ENCODE results near the gene GPR78.
A peak's percentile ranks its signal among the peaks of the same experiment; 100 is the strongest.

The GPR78 gene

DNA sequence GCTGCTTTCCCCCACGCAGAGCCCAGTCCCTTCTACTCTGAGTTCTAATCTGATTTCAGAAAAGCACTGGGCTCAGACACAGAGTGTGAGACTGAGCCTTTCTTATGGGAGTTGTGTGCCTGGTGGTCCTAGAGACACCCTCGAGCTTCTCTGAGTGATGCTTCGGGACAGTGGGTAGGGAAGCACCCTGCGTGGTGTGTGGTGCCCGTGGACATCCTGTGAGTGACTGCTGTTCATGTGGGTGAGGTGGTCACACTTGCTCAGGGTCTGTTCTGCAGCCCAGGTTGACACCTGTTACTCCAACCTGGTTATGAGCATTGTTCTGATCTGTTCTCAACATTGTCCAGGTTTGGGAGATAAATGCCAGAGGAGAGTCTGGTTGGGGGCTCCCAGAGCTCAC is 6.1 kb downstream of the GPR78 start:
- H3K27me3 ChIP-seq (replicated peaks; ENCODE audit: control insufficient read depth, insufficient read depth, low read length): no peaks in the 10 kb centered on the region; the same call in none of the 2 replicates
- DNase-seq (ENCODE audit: extremely low read depth, insufficient read length): no peak
- no peak overlapping the region for H3K4me3 ChIP-seq (replicated peaks; ENCODE audit: low read depth, low read length)
- TF ChIP-seq, protein P1, sequence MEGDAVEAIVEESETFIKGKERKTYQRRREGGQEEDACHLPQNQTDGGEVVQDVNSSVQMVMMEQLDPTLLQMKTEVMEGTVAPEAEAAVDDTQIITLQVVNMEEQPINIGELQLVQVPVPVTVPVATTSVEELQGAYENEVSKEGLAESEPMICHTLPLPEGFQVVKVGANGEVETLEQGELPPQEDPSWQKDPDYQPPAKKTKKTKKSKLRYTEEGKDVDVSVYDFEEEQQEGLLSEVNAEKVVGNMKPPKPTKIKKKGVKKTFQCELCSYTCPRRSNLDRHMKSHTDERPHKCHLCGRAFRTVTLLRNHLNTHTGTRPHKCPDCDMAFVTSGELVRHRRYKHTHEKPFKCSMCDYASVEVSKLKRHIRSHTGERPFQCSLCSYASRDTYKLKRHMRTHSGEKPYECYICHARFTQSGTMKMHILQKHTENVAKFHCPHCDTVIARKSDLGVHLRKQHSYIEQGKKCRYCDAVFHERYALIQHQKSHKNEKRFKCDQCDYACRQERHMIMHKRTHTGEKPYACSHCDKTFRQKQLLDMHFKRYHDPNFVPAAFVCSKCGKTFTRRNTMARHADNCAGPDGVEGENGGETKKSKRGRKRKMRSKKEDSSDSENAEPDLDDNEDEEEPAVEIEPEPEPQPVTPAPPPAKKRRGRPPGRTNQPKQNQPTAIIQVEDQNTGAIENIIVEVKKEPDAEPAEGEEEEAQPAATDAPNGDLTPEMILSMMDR (IDR thresholded peaks at IDR 0.05; ENCODE audit: insufficient read depth, low read length, poor library complexity, severe bottlenecking): no peak
- H3K36me3 ChIP-seq (ENCODE audit: control insufficient read depth, insufficient read depth, low read length): no peaks in the 10 kb centered on the region

DNA sequence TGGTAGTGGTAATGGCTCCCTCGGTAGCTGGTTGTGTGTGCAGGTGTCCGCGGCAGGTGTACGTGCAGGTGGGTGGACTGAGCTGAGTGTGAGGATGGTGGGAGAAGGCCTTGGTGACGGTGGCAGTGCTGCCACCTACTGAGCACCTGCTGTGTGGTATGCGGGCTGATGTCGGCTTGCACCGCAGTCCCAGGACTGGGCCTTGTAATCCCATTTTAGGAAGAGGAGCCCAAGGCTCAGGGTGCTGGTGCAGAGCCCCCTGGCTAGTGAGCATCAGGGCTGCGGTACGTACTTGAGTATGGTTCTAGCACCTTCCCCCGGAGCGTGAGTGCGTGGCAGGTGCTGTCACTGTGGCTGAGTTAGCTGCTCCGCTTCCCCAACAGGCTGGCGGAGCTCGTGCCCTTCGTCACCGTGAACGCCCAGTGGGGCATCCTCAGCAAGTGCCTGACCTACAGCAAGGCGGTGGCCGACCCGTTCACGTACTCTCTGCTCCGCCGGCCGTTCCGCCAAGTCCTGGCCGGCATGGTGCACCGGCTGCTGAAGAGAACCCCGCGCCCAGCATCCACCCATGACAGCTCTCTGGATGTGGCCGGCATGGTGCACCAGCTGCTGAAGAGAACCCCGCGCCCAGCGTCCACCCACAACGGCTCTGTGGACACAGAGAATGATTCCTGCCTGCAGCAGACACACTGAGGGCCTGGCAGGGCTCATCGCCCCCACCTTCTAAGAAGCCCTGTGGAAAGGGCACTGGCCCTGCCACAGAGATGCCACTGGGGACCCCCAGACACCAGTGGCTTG is 6.7 kb downstream of the GPR78 start:
- DNase-seq (ENCODE audit: extremely low read depth, insufficient read length): no peak
- Histone ChIP-seq H3K4me3 (replicated peaks; ENCODE audit: low read depth, low read length) (no peak overlapping the region), H3K27me3 (replicated peaks; ENCODE audit: control insufficient read depth, insufficient read depth, low read length) (no peaks in the 10 kb centered on the region; the same call in none of the 2 replicates), H3K36me3 (ENCODE audit: control insufficient read depth, insufficient read depth, low read length) (no peaks in the 10 kb centered on the region)
- TF ChIP-seq, protein P1 (IDR thresholded peaks at IDR 0.05; ENCODE audit: insufficient read depth, low read length, poor library complexity, severe bottlenecking): peak; percentile 52

- TF ChIP-seq, protein P1 (IDR thresholded peaks at IDR 0.05; ENCODE audit: insufficient read depth, low read length, poor library complexity, severe bottlenecking): no peak
- Histone ChIP-seq H3K27me3 (replicated peaks; ENCODE audit: control insufficient read depth, insufficient read depth, low read length) (peaks cover 1% of the 10 kb centered on the region), H3K36me3 (ENCODE audit: control insufficient read depth, insufficient read depth, low read length) (no peaks in the 10 kb centered on the region), H3K4me3 (replicated peaks; ENCODE audit: low read depth, low read length) (no peak overlapping the region)
- no peak for DNase-seq (ENCODE audit: extremely low read depth, insufficient read length)
Observed at GRCh38 chr4:8587469-8588195, 7.4 kb downstream of the GPR78 start.

DNA sequence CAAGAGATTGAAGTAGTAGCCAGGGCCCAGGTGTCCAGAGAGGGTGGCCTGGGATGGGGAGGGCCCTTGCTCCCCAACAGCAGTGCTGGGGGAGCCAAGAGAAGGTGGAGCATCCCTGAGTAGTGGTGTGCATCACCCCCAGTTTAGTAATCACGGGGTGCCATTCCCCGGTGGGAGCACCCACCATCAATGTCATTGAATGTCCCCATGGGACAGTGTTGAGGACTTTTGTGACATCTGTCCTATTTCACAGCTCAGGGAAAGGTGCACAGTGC is 7.9 kb downstream of the GPR78 start:
- no peak for DNase-seq (ENCODE audit: extremely low read depth, insufficient read length)
- Histone ChIP-seq H3K4me3 (replicated peaks; ENCODE audit: low read depth, low read length) (no peak overlapping the region), H3K27me3 (replicated peaks; ENCODE audit: control insufficient read depth, insufficient read depth, low read length) (peaks cover 1% of the 10 kb centered on the region), H3K36me3 (ENCODE audit: control insufficient read depth, insufficient read depth, low read length) (no peaks in the 10 kb centered on the region)
- TF ChIP-seq, protein P1 (IDR thresholded peaks at IDR 0.05; ENCODE audit: insufficient read depth, low read length, poor library complexity, severe bottlenecking): no peak

DNA sequence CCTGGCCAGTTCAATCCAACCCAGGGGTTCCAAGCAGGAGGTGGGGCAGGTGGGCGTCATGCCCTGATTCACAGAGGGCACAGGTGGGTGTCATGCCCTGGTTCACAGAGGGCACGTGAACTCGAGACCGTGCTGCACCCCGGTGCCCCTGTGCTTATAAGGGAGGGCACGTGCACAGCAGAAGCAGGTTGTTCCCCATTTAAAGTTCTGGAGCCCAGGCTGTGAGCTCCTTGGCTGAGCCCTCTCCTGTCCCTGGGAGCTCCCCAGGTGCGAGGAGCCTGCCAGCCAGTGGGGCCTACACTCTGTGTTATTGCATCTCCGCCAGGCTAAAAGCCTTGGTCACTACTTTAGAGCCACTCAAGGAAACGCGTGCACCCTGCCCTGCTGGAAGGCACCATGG is 9.1 kb downstream of the GPR78 start:
- TF ChIP-seq, protein P1 (IDR thresholded peaks at IDR 0.05; ENCODE audit: insufficient read depth, low read length, poor library complexity, severe bottlenecking): no peak
- DNase-seq (ENCODE audit: extremely low read depth, insufficient read length): no peak
- no peaks in the 10 kb centered on the region for H3K36me3 ChIP-seq (ENCODE audit: control insufficient read depth, insufficient read depth, low read length)
- no peak overlapping the region for H3K4me3 ChIP-seq (replicated peaks; ENCODE audit: low read depth, low read length)
- peaks cover 4% of the 10 kb centered on the region for H3K27me3 ChIP-seq (replicated peaks; ENCODE audit: control insufficient read depth, insufficient read depth, low read length)

All from GM06990 (cell line).